Smooth muscle cell (in vitro differentiated cells): ENCODE results near the gene CFAP46. TPM values are rescaled to one million over a fixed set of nuclear protein-coding genes. Genes with fewer than 3 reads are reported as not detected.

Experiments
- DNase-seq: peaks from one replicate; lab custom pipeline; 2025; ENCODE audit not compliant: unreplicated experiment; lab: John Stamatoyannopoulos, UW
- H2AFZ ChIP-seq: fragments of 200-600 bp; sonication (generic); 2 replicates; pipeline ENCODE4 v1.6.0; 2016; ENCODE audit warnings: antibody characterized with exemption, low read depth, mild to moderate bottlenecking
- H3F3A ChIP-seq: fragments of 200-600 bp; sonication (generic); 2 replicates; pipeline ENCODE4 v1.6.0; 2017; ENCODE audit warnings: antibody characterized with exemption, low read depth
- H3K27ac ChIP-seq: fragments of 200-600 bp; sonication (generic); 2 replicates; pipeline ENCODE4 v1.5.1; 2016; ENCODE audit warnings: low read depth, mild to moderate bottlenecking
- H3K27me3 ChIP-seq: fragments of 200-600 bp; sonication (generic); 2 replicates; pipeline ENCODE4 v1.6.1; 2016; ENCODE audit warnings: low read depth, mild to moderate bottlenecking
- H3K36me3 ChIP-seq: fragments of 200-600 bp; sonication (generic); 2 replicates; pipeline ENCODE4 v1.5.1; 2016; ENCODE audit warnings: low read depth
- H3K4me1 ChIP-seq: fragments of 200-600 bp; sonication (generic); 2 replicates; pipeline ENCODE4 v1.5.1; 2016; ENCODE audit warnings: low read depth
- H3K4me2 ChIP-seq: fragments of 200-600 bp; sonication (generic); 2 replicates; pipeline ENCODE4 v1.6.0; 2016; ENCODE audit warnings: mild to moderate bottlenecking
- H3K4me3 ChIP-seq: fragments of 200-600 bp; sonication (generic); 2 replicates; pipeline ENCODE4 v1.5.1; 2016; ENCODE audit warnings: mild to moderate bottlenecking
- H3K79me2 ChIP-seq: fragments of 200-600 bp; sonication (generic); 2 replicates; pipeline ENCODE4 v1.6.0; 2016; ENCODE audit warnings: low read depth, mild to moderate bottlenecking
- H3K9ac ChIP-seq: fragments of 200-600 bp; sonication (generic); 2 replicates; pipeline ENCODE4 v1.6.0; 2016; ENCODE audit warnings: low read depth
- H3K9me3 ChIP-seq: fragments of 200-600 bp; sonication (generic); replicated peaks from 2 replicates; pipeline ENCODE4 v1.5.1; 2016; ENCODE audit warnings: low read depth
- H4K20me1 ChIP-seq: fragments of 200-600 bp; sonication (generic); 2 replicates; pipeline ENCODE4 v1.6.0; 2016; ENCODE audit warnings: low read depth
- CTCF ChIP-seq: fragments of 200-600 bp; sonication (generic); IDR thresholded peaks from 2 replicates; pipeline ENCODE4 v1.5.1; 2017; ENCODE audit warnings: borderline replicate concordance, mild to moderate bottlenecking, antibody characterized with exemption; ENCODE audit not compliant: insufficient read depth, poor library complexity, severe bottlenecking
- WGBS: methylation state at CpG from one replicate; pipeline ENCODE4 v1.1.7; 2016; ENCODE audit warnings: low lambda C conversion rate; 5-methylcytosine and 5-hydroxymethylcytosine counted together
- polyA plus RNA-seq: library from polyadenylated mRNA; unstranded; fragments of >200 nt; fragmentation: Nextera tagmentation; extraction: Ambion mirVana; gene quantifications from 2 replicates; pipeline ENCODE4 v1.2.1, GENCODE V29; 2016
- total RNA-seq: library from RNA; depleted of rRNA; stranded (reverse); fragments of >200 nt; gene quantifications from 2 replicates; pipeline ENCODE4 v1.2.3, GENCODE V29; 2014

CFAP46 gene
- total and polyA plus RNA-seq, 2 experiments from 2014 or later: 1.1 to 2.0 TPM

- H3K36me3 ChIP-seq: no peaks in the 10 kb centered on the region
- no peak overlapping the region for H3K4me2 ChIP-seq
- H3K79me2 ChIP-seq: no peaks in the 10 kb centered on the region
- no peaks in the 10 kb centered on the region for H3K4me1 ChIP-seq
- H3K27ac ChIP-seq: no peak overlapping the region
- 55% methylated on average over 24 of the region's 24 CpGs for WGBS
- no peaks in the 10 kb centered on the region for H3F3A ChIP-seq
- peak; percentile 14 for DNase-seq
- no peak overlapping the region for H3K9ac ChIP-seq
- H3K4me3 ChIP-seq: no peak overlapping the region
- TF ChIP-seq CTCF: peak; percentile 79
- no peaks in the 10 kb centered on the region for H3K9me3 ChIP-seq
- no peaks in the 10 kb centered on the region for H3K27me3 ChIP-seq
- H4K20me1 ChIP-seq: no peaks in the 10 kb centered on the region
- no peak overlapping the region for H2AFZ ChIP-seq
Measured at GRCh38 chr10:132939957-132940790, 2.2 kb downstream of the CFAP46 start.

GRCh38 chr10:132939378-132939955, 2.9 kb downstream of the CFAP46 start:
- no peaks in the 10 kb centered on the region for H4K20me1 ChIP-seq
- 98% methylated on average over 15 of the region's 15 CpGs for WGBS
- no peak overlapping the region for H3K4me2 ChIP-seq
- no peaks in the 10 kb centered on the region for H3K36me3 ChIP-seq
- no peak for DNase-seq
- no peak overlapping the region for H2AFZ ChIP-seq
- no peak overlapping the region for H3K27ac ChIP-seq
- no peaks in the 10 kb centered on the region for H3K27me3 ChIP-seq
- no peaks in the 10 kb centered on the region for H3K9me3 ChIP-seq
- H3K79me2 ChIP-seq: no peaks in the 10 kb centered on the region
- no peak overlapping the region for H3K9ac ChIP-seq
- no peak for TF ChIP-seq CTCF
- no peaks in the 10 kb centered on the region for H3K4me1 ChIP-seq
- no peak overlapping the region for H3K4me3 ChIP-seq
- no peaks in the 10 kb centered on the region for H3F3A ChIP-seq

GRCh38 chr10:132938472-132939339, 3.7 kb downstream of the CFAP46 start:
- Histone ChIP-seq H3F3A (no peaks in the 10 kb centered on the region), H3K36me3 (no peaks in the 10 kb centered on the region), H3K4me1 (no peaks in the 10 kb centered on the region), H3K79me2 (no peaks in the 10 kb centered on the region), H3K4me3 (no peak overlapping the region), H3K9ac (no peak overlapping the region), H3K27ac (peak overlapping the region; percentile 47), H3K27me3 (no peaks in the 10 kb centered on the region), H3K9me3 (no peaks in the 10 kb centered on the region), H2AFZ (peak overlapping the region; percentile 60), H4K20me1 (no peaks in the 10 kb centered on the region), H3K4me2 (peak overlapping the region; percentile 51)
- DNase-seq: peak; percentile 24
- WGBS: 44% methylated on average over 27 of the region's 27 CpGs
- peak; percentile 36 for TF ChIP-seq CTCF
